OCI-LY3 (cell line): ENCODE data around the gene RNASE4.

Experiments
- CTCF ChIP-seq: fragments of 200-600, 300-600 bp; sonication (generic); IDR thresholded peaks from 2 replicates; pipeline ENCODE4 v1.5.1; 2014; ENCODE audit warnings: antibody characterized with exemption, low read length, low read depth
- EZH2phosphoT487 ChIP-seq: fragments of 200-600 bp; shearing (Covaris generic); IDR thresholded peaks from 2 replicates; pipeline ENCODE4 v1.6.1; 2018; ENCODE audit warnings: antibody characterized with exemption, mixed run types, low read depth

DNA sequence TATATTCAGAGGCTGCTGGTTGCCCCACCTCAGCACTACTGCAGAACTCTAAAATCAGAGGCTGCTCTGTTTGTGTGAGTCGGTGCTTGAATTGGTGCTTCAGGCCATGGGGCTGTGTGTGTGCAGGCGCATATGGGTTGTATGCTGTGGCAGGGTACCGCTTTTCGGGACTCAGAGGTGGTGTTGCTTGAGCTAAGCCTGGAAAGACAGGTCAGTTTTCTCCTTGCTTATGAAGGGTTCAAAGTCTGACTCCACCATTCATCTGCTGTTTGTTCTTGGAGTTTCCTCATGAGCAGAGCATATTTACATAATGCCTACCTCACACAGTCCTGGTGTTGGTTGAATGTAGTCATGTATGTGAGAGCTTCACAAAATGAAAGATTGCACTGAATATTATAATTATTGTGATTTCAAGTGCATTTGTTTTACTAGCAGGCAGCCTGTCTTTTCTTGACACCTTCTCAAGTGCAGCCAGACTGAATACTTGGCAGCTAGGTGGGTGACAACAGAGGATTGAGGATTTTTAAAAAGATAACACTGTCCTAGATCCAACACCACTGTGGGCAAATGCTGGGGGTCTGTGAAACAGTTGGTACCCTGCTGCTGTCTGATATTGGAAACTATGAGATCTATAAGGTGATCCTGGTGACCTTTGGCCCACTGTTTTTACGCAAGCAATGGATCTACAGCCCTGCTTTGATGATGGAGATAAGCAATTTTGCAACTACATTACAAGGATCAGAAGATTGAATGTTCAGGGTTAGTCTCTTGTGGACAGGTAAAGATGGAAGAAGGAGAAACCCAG is 3.2 kb downstream of the RNASE4 start:
- TF ChIP-seq CTCF (no peak), EZH2phosphoT487 (no peak)
